Adrenal gland (tissue), 5 donors: ENCODE measurements around the gene ZNHIT3.

Experiments used
- POLR2A ChIP-seq, 2 donors: fragments of 450-650 bp; IDR thresholded peaks; one replicate each; pipeline ENCODE4 v1.6.1; 2017; ENCODE audit warnings: antibody characterized with exemption in 2 of 2, mild to moderate bottlenecking in 2 of 2, moderate library complexity in 1 of 2
- TF ChIP-seq, protein P1 (sequence below), 6 experiments: fragments of 450-650 bp in 4 of 6; fragments of 200-600 bp in 2 of 6; sonication (generic) in 1 of 6; IDR thresholded peaks; 1 replicate in 5 of 6; 2 replicates in 1 of 6; pipeline versions ENCODE4 v1.5.1 to v1.8.0; 2016 to 2021; ENCODE audit warnings: antibody characterized with exemption in 6 of 6, mild to moderate bottlenecking in 2 of 6, moderate library complexity in 1 of 6
- donor health status: DM: no; HTN: no; CAD: no.

DNA sequence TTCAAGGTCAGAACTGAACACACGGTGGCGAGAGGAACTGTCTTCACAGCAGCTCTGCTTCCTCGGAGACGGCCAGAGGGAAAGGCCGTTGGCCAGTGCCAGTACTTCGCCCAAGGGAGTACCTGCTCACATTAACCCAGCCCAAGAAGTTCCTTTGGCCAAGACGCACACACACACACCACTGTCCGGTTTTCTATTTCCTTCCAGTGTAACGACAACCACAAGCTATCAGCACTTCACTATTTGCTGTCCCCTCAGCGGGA, 57.5 kb downstream of the ZNHIT3 start:
- TF ChIP-seq, protein P1, sequence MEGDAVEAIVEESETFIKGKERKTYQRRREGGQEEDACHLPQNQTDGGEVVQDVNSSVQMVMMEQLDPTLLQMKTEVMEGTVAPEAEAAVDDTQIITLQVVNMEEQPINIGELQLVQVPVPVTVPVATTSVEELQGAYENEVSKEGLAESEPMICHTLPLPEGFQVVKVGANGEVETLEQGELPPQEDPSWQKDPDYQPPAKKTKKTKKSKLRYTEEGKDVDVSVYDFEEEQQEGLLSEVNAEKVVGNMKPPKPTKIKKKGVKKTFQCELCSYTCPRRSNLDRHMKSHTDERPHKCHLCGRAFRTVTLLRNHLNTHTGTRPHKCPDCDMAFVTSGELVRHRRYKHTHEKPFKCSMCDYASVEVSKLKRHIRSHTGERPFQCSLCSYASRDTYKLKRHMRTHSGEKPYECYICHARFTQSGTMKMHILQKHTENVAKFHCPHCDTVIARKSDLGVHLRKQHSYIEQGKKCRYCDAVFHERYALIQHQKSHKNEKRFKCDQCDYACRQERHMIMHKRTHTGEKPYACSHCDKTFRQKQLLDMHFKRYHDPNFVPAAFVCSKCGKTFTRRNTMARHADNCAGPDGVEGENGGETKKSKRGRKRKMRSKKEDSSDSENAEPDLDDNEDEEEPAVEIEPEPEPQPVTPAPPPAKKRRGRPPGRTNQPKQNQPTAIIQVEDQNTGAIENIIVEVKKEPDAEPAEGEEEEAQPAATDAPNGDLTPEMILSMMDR (IDR thresholded peaks at IDR 0.05), result peak in 2 of 6 experiments; percentile 5 to 9
- no peak for TF ChIP-seq POLR2A (IDR thresholded peaks at IDR 0.05)
